D721Med (cell line): ENCODE results near the gene PBX3.

Experiments
- DNase-seq: peaks from one replicate; pipeline ENCODE4 v3.0.0; 2011; ENCODE audit warnings: low spot score; ENCODE audit not compliant: insufficient read length
- FAIRE-seq: peaks from 2 replicates; lab custom pipeline; 2011; peaks lifted over from hg19 to GRCh38; lab: Jason Lieb, UNC
- CTCF ChIP-seq: IDR thresholded peaks from 2 replicates; pipeline ENCODE4 v1.5.1; 2012; ENCODE audit warnings: mild to moderate bottlenecking, control low read depth; ENCODE audit not compliant: insufficient read depth; ENCODE audit errors: missing control alignments

Gene PBX3

GRCh38 chr9:125949703-125950460, 202.7 kb downstream of the PBX3 start:
- no peak for TF ChIP-seq CTCF
- no peak for FAIRE-seq
- DNase-seq = no peak

GRCh38 chr9:125950880-125951471, 203.8 kb downstream of the PBX3 start:
- DNase-seq (no peak), FAIRE-seq (no peak)
- no peak for TF ChIP-seq CTCF

GRCh38 chr9:125953314-125954019, 206.3 kb downstream of the PBX3 start:
- DNase-seq (no peak), FAIRE-seq (no peak)
- TF ChIP-seq CTCF = no peak

GRCh38 chr9:125956102-125956501, 208.9 kb downstream of the PBX3 start:
- TF ChIP-seq CTCF = no peak
- DNase-seq (no peak), FAIRE-seq (no peak)

GRCh38 chr9:125959315-125959714, 212.1 kb downstream of the PBX3 start:
- DNase-seq (no peak), FAIRE-seq (no peak)
- TF ChIP-seq CTCF = no peak

GRCh38 chr9:125959951-125960619, 212.9 kb downstream of the PBX3 start:
- TF ChIP-seq CTCF = no peak
- no peak for FAIRE-seq
- DNase-seq = no peak
